Colonic mucosa (tissue), 4 donors: ENCODE data around the gene KXD1. TPM values are rescaled to one million over a fixed set of nuclear protein-coding genes. Genes with fewer than 3 reads are reported as not detected.

ENCODE experiments used
- DNase-seq: peaks from one replicate; pipeline ENCODE4 v3.0.0-alpha.2; 2020
- H3K27ac ChIP-seq: fragments of 200-600 bp; one replicate; pipeline ENCODE4 v1.8.0; 2021
- H3K27me3 ChIP-seq: fragments of 200-600 bp; one replicate; pipeline ENCODE4 v1.8.0; 2021
- H3K36me3 ChIP-seq: fragments of 200-600 bp; one replicate; pipeline ENCODE4 v1.8.0; 2021
- H3K4me1 ChIP-seq: fragments of 200-600 bp; one replicate; pipeline ENCODE4 v1.8.0; 2021; ENCODE audit warnings: mild to moderate bottlenecking
- H3K4me3 ChIP-seq: fragments of 200-600 bp; one replicate; pipeline ENCODE4 v1.8.0; 2021
- H3K9ac ChIP-seq, 2 donors: one replicate each; pipeline ENCODE4 v1.7.0; 2013; ENCODE audit warnings: control low read depth in 2 of 2, low read depth in 2 of 2, low read length in 2 of 2
- H3K9me3 ChIP-seq: fragments of 200-600 bp; one replicate; pipeline ENCODE4 v1.8.0; 2021
- intact Hi-C: fragments of 100-400 bp; cut with DNase I; formaldehyde crosslinking; loops from one replicate; pipeline ENCODE4 v1.14.1; 2022
- total RNA-seq, 2 donors: library from RNA; stranded (reverse); fragmentation: NEBNext Ultra II Directional in 1 of 2; extraction: Animal tissue kit (Norgen Biotek cat#: 25700) in 1 of 2; gene quantifications; one replicate each; pipeline ENCODE4 v1.2.1, GENCODE V29; 2021
- TF ChIP-seq, protein P1 (sequence below): fragments of 200-600 bp; IDR thresholded peaks from one replicate; pipeline ENCODE4 v1.8.0; 2022; ENCODE audit warnings: antibody characterized with exemption, mild to moderate bottlenecking
- donor health status: healthy.
- donor health status: DM: no; HTN: no; CAD: no.
- donor health status: DM: no; HTN: no; CAD: no.

The KXD1 gene
- total RNA-seq, 2 donors from 2014 or later = 66.8 to 80.4 TPM

DNA sequence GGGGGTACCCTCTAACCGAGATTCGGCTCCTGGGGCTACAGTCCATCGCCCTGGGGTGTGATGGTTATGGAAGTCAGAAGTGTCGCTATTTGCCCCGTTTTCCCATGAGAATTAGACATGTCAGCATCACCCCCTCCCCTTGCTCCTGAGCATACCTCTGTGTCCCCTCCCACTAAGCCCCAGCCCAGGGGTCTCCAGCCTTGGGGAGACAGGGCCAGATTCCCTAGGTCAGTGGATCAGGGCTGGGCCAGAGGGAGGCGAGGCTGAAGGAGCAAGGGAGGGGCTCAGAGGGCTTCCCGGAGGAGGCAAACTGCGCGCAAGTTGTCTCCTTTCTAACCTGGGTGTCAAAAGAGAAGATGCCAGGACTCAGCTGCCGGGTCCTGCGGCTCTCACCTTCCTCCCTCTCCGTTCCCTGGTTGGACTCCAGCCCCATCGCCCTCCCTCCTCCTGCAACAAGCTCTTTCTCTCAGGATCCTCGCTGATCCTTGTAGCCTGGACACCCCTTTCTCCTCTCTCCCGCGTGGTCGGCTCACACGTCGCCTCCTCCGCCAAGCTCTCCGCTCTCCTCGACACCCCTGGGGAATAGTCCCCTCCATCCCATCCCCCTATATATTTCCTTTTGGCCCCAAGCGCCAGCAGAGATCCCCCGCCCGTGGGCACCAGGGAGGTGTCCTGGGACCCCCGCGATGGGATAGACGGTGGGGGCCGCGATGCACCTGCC is 54.5 kb downstream of the KXD1 start:
- Histone ChIP-seq H3K9ac (no peak overlapping the region), H3K36me3 (no peaks in the 10 kb centered on the region), H3K4me3 (peak overlapping the region; percentile 25), H3K27ac (no peak overlapping the region), H3K4me1 (no peaks in the 10 kb centered on the region), H3K27me3 (peaks cover 74% of the 10 kb centered on the region), H3K9me3 (no peaks in the 10 kb centered on the region)
- DNase-seq = no peak
- TF ChIP-seq, protein P1, sequence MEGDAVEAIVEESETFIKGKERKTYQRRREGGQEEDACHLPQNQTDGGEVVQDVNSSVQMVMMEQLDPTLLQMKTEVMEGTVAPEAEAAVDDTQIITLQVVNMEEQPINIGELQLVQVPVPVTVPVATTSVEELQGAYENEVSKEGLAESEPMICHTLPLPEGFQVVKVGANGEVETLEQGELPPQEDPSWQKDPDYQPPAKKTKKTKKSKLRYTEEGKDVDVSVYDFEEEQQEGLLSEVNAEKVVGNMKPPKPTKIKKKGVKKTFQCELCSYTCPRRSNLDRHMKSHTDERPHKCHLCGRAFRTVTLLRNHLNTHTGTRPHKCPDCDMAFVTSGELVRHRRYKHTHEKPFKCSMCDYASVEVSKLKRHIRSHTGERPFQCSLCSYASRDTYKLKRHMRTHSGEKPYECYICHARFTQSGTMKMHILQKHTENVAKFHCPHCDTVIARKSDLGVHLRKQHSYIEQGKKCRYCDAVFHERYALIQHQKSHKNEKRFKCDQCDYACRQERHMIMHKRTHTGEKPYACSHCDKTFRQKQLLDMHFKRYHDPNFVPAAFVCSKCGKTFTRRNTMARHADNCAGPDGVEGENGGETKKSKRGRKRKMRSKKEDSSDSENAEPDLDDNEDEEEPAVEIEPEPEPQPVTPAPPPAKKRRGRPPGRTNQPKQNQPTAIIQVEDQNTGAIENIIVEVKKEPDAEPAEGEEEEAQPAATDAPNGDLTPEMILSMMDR = no peak
- intact Hi-C loops = no loop called here

DNA sequence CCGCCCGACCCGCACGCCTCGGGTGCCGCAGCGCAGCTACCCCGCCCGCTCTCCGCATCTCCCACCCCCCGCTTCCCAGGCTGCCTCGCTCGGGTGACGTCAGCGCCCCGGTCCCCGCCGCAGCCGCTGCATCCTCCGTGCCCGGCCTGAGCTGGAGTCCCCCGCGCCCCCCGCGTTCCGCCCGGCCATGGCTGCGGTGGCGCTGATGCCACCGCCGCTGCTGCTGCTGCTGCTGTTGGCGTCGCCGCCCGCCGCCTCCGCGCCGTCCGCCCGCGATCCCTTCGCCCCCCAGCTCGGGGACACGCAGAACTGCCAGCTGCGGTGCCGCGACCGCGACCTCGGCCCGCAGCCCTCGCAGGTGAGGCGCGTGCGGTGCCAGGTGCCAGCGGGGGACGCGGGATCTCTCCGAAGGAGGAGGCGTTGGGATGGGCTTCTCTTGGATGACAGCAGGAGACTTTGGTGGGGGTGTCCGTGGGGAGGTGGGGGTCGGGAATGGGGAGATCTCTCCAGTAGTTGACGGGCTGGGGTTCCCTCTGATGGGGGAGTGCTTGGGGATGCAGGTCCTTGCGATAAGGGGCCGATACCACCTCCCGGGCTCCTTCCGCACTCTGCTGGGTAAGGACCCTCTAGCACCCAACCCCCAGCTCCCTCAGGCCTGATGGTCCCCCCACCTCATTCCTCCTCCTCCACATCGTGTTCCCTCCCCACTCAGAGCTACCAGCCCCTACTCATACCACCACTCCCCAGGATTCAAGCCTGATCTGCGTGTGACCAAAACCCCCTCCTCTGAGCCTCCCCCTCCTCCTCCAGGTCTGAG is 55.3 kb downstream of the KXD1 start, which contains the start of gene TMEM59L:
Gene TMEM59L, plus strand, starts transcription at position 99 of the 817 bp plus-strand sequence. Its CDS starts 89 bp downstream, at position 188.
- TF ChIP-seq, protein P1 = no peak
- H3K4me3 ChIP-seq = peak within 1 kb of the TSS; percentile 25
- peak within 1 kb of the TSS in 1 of 2 donors; percentile 50 for H3K9ac ChIP-seq
- no peaks in the 10 kb centered on the region for H3K4me1 ChIP-seq
- H3K27me3 ChIP-seq = peaks cover 67% of the 10 kb centered on the region
- no peak within 1 kb of the TSS for H3K27ac ChIP-seq
- no peaks in the 10 kb centered on the region for H3K36me3 ChIP-seq
- intact Hi-C loops = no loop called here
- no peak for DNase-seq
- H3K9me3 ChIP-seq = no peaks in the 10 kb centered on the region

DNA sequence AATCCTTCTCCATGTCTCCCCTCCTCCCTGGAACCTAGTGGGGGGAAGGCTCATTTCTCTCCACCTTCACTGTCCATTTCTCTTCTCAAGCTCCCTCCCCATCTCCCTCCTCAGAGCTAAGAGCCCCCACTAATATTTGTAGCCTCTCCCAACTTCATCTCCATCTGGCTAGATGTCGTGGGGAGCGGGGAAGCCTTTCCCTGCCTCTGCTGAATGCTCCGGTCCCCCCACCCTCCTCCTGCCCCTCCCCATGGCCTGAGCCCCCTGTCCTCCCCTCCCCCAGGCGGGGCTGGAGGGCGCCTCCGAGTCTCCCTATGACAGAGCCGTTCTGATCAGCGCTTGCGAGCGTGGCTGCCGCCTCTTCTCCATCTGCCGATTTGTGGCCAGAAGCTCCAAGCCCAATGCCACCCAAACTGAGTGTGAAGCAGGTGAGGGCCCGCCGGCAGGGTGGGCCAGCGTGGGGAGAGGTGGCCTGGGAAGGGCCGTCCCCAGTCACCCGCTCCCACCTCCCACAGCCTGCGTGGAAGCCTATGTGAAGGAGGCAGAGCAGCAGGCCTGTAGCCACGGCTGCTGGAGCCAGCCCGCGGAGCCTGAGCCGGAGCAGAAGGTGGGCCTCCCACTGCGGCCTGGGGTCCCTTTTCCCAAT is 56.0 kb downstream of the KXD1 start:
- Histone ChIP-seq H3K9me3 (no peaks in the 10 kb centered on the region), H3K4me3 (no peak overlapping the region), H3K36me3 (no peaks in the 10 kb centered on the region), H3K27me3 (peaks cover 59% of the 10 kb centered on the region), H3K27ac (no peak overlapping the region), H3K4me1 (no peaks in the 10 kb centered on the region), H3K9ac (no peak overlapping the region)
- no peak for DNase-seq
- TF ChIP-seq, protein P1 = no peak
- intact Hi-C loops = no loop called here

DNA sequence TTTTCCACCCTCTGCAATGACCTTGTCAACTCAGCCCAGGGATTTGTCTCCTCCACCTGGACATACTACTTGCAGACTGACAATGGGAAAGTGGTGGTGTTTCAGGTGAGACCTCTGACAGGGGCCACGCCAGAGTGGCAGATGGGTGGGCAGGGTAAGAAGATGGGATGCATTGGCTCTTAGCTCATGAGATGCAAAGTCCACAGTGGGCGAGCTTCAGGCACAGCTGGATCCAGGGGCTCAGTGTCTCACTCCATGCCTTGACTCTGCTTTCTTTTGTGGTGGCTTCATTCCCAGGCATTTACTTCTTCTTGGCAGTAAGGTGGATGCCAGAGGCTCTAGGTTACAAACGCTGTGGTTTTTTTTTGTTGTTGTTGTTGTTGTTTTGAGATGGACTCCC is 58.4 kb downstream of the KXD1 start:
- no peaks in the 10 kb centered on the region for H3K36me3 ChIP-seq
- H3K27me3 ChIP-seq = peaks cover 36% of the 10 kb centered on the region

DNA sequence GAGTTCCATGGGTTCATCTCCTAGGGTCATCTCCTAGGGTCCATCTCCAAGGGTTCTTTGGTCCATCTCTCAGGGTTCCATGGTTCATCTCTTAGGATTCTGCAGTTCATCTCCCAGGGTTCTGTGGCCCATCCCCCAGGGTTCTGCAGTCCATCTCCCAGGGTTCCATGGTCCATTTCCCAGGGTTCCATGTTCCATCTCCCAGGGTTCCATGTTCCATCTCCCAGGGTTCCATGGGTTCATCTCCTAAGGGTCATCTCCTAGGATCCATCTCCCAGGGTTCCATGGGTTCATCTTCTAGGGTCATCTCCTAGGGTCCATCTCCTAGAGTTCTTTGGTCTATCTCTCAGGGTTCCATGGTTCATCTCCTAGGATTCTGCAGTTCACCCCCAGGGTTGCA is 59.9 kb downstream of the KXD1 start:
- no peaks in the 10 kb centered on the region for H3K36me3 ChIP-seq
- intact Hi-C loops = no loop called here
- no peak for DNase-seq
- H3K27ac ChIP-seq = no peak overlapping the region
- H3K27me3 ChIP-seq = peaks cover 21% of the 10 kb centered on the region
- no peak overlapping the region for H3K9ac ChIP-seq
- H3K4me1 ChIP-seq = no peaks in the 10 kb centered on the region
- TF ChIP-seq, protein P1 = no peak
- no peak overlapping the region for H3K4me3 ChIP-seq
- H3K9me3 ChIP-seq = no peaks in the 10 kb centered on the region

More for the DNA sequence above, 58.4 kb downstream of the KXD1 start:
- no peaks in the 10 kb centered on the region for H3K9me3 ChIP-seq
- H3K27ac ChIP-seq = no peak overlapping the region
- intact Hi-C loops = no loop called here
- no peak for DNase-seq
- no peak overlapping the region for H3K4me3 ChIP-seq
- TF ChIP-seq, protein P1 = no peak
- H3K4me1 ChIP-seq = no peaks in the 10 kb centered on the region
- H3K9ac ChIP-seq = no peak overlapping the region
